SK-N-MC (cell line): ENCODE measurements around the gene ZSWIM1.
"Not testable (repeated sequence)": the region's sequence is repeated elsewhere in the genome, so short reads cannot be mapped to it uniquely, and the experiment has no call there.

Experiments used
- DNase-seq: peaks from one replicate; pipeline ENCODE4 v3.0.0-alpha.2; 2011; ENCODE audit warnings: low read depth, low spot score
- H3K27ac ChIP-seq: fragments of 200-600 bp; sonication (generic); 2 replicates; pipeline ENCODE4 v1.5.1; 2016; ENCODE audit warnings: mixed run types
- H3K36me3 ChIP-seq: fragments of 200-600 bp; sonication (generic); 2 replicates; pipeline ENCODE4 v1.6.1; 2017; ENCODE audit warnings: antibody characterized with exemption, low read length, mixed read lengths; ENCODE audit not compliant: insufficient read depth
- H3K4me3 ChIP-seq: fragments of 200-600 bp; sonication (generic); 2 replicates; pipeline ENCODE4 v1.5.1; 2016
- H3K9ac ChIP-seq: fragments of 200-600 bp; sonication (generic); 2 replicates; pipeline ENCODE4 v1.8.0; 2017; ENCODE audit warnings: mixed run types, mixed read lengths; ENCODE audit not compliant: insufficient read length
- H3K9me3 ChIP-seq: fragments of 200-600 bp; sonication (generic); 2 replicates; pipeline ENCODE4 v1.6.1; 2017; ENCODE audit warnings: low read depth, mild to moderate bottlenecking, antibody characterized with exemption, low read length, moderate library complexity, mixed read lengths
- EZH2 ChIP-seq: fragments of 200-600 bp; sonication (generic); IDR thresholded peaks from one replicate; pipeline ENCODE4 v1.6.1; 2017; ENCODE audit warnings: antibody characterized with exemption
- FOXP2 ChIP-seq: optimal IDR thresholded peaks from 2 replicates; pipeline ENCODE3; 2011; ENCODE audit warnings: mild to moderate bottlenecking, moderate library complexity; ENCODE audit not compliant: insufficient read depth; ENCODE audit errors: extremely low read length, control extremely low read depth
- POLR2AphosphoS5 ChIP-seq: IDR thresholded peaks from 2 replicates; pipeline ENCODE4 v1.6.1; 2012; ENCODE audit warnings: mild to moderate bottlenecking, low read depth, low read length, borderline replicate concordance

Gene ZSWIM1

DNA sequence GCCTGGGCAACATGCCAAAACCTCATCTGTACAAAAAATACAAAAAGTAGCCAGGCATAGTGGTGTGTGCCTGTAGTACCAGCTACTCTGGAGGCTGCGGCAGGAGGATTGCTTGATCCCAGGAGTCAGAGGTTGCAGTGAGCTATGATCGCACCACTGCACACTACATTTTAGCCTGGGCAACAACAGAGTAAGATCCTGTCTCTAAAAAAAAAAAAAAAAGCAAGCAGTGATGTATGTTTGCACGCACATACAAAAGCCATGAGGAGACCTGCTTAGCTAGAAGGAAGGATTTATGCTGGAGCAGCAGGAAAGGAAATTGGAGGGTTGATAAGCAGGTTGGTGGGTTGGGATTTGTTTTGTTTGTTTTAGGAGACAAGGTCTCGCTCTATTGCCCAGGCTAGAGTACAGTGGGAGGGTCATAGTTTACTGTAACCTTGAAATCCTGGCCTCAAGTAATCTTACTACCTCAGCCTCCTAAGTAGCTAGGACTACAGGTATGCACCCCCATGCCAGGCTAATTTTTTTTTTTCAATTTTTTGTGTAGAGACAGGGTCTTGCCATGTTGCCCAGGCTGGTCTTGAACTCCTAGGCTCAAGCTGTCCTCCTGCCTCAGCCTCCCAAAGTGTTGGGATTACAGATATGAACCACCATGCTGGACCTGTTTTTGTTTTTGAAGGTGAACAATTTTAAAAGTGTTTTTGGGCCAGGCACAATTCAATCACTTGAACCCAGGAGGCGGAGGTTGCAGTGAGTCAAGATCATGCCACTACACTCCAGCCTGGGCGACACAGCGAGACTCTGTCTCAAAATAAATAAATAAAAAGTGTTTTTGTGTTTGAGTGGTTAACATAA, 19.6 kb upstream of the ZSWIM1 start:
- Histone ChIP-seq H3K9me3 (no peaks in the 10 kb centered on the region), H3K4me3 (no peak overlapping the region), H3K36me3 (no peaks in the 10 kb centered on the region), H3K27ac (no peak overlapping the region), H3K9ac (no peak overlapping the region)
- no peak for TF ChIP-seq POLR2AphosphoS5
- no peak for TF ChIP-seq FOXP2
- no peak for TF ChIP-seq EZH2
- no peak for DNase-seq

DNA sequence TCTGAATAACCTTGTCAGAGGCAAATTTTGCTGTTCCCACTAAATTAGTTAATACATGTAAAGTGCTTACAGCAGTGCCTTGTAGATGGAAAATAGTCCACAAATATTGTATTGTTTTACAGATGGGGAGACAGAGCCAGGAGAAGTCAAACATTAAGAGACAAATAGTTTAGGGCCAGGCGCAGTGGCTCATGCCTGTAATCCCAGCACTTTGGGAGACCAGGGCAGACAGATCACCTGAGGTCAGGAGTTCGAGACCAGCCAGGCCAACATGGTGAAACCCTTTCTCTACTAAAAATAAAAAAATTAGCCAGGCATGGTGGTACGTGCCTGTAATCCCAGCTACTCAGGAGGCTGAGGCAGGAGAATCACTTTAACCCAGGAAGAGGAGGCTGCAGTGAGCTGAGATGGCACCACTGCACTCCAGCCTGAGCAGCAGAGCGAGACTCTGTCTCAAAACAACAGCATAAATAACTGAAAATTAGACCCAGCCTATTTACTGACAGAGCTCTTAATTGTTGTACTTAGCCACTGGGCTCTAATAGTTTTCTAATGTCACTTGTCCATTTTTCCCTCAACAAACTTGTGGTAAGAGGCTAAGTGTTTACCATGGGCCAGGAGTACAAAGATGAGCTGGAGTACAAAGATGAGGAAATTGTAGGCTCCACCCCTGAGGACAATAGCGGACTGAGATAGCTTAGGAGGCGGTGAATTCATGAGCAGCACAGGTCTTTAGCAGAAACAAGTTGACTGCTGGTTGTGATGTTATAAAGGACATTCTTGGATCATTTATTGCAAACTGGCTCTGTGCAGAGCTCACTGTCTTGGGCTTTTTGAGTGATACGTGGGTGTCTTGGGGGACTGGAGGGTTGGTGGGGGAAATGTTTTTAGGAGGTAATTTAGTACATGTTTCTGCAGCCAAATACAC, 17.2 kb upstream of the ZSWIM1 start:
- Histone ChIP-seq H3K9ac (no peak overlapping the region), H3K27ac (no peak overlapping the region), H3K36me3 (no peaks in the 10 kb centered on the region), H3K4me3 (no peak overlapping the region), H3K9me3 (no peaks in the 10 kb centered on the region)
- no peak for TF ChIP-seq FOXP2
- no peak for TF ChIP-seq POLR2AphosphoS5
- TF ChIP-seq EZH2: no peak
- no peak for DNase-seq

DNA sequence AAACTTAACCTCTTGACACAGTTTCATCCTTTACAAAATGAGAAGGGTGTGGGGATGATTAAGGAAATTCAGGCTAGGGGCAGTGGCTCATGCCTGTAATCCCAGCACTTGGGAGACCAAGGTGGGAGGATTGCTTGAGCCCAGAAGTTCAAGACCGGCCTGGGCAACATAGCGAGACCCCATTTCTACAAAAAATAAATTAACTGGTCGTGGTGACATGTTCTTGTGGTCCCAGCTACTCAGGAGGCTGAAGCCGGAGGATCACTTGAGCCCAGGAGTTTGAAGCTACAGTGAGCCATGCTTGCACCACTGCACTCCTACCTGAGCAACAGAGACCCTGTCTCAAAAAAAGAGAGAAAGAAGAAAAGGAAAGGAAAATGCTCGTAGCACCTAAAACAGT, 14.6 kb upstream of the ZSWIM1 start:
- H3K4me3 ChIP-seq: no peak overlapping the region
- no peaks in the 10 kb centered on the region for H3K9me3 ChIP-seq
- TF ChIP-seq POLR2AphosphoS5 (no peak), FOXP2 (no peak), EZH2 (no peak)
- H3K36me3 ChIP-seq: no peaks in the 10 kb centered on the region
- DNase-seq: no peak
- H3K27ac ChIP-seq: no peak overlapping the region
- no peak overlapping the region for H3K9ac ChIP-seq

DNA sequence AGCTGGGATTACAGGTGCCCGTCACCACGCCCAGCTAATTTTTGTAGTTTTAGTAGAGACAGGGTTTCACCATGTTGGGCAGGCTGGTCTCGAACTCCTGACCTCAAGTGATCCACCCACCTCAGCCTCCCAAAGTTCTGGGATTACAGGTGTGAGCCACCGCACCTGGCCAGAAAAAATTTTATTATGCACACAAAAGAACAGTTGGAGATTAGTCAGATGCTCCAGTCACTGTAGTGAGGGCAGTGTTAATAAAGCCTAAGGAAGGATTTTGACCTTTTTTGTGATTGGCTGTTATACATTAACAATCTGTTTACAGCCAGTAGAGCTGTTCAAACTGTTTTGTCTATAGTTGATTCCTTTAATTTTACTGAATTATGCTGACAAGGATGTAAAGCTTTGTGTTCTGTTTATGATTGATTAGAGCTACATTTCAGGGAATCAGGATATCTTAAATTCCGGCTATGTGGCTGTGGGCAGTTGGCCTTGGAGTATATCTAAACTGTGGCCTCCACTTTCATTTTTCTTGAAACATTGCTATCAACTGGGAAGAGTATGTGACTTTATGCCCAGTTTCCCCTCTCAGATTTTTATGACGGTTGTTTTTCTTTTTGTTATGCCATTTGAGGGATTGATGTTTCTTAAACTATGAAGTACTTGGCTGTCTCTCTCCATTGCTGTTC, 13.8 kb upstream of the ZSWIM1 start:
- no peak overlapping the region for H3K9ac ChIP-seq
- H3K27ac ChIP-seq: no peak overlapping the region
- no peak for DNase-seq

DNA sequence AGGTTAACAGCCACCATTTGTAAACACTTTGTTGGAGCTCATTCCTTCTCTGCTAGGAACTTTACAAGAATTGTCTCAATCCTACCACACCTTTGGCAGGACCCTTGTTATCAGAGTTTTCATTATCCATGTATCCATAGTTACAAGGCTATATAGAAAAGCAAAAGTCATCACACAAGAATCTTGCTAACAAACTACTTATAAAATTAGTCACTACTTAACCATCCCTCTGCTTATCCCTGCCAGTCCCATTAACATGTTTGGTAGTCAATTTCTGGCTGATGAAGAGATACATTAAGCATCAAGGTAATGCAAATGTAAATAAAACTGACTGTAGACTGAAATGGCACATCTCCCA, 13.2 kb upstream of the ZSWIM1 start:
- Histone ChIP-seq H3K27ac (no peak overlapping the region), H3K4me3 (no peak overlapping the region), H3K36me3 (no peaks in the 10 kb centered on the region), H3K9ac (no peak overlapping the region), H3K9me3 (no peaks in the 10 kb centered on the region)
- TF ChIP-seq FOXP2 (no peak), POLR2AphosphoS5 (no peak), EZH2 (no peak)
- no peak for DNase-seq

More for the DNA sequence above, 13.8 kb upstream of the ZSWIM1 start:
- H3K4me3 ChIP-seq: no peak overlapping the region
- H3K9me3 ChIP-seq: no peaks in the 10 kb centered on the region
- TF ChIP-seq FOXP2 (no peak), EZH2 (no peak), POLR2AphosphoS5 (no peak)
- H3K36me3 ChIP-seq: no peaks in the 10 kb centered on the region

DNA sequence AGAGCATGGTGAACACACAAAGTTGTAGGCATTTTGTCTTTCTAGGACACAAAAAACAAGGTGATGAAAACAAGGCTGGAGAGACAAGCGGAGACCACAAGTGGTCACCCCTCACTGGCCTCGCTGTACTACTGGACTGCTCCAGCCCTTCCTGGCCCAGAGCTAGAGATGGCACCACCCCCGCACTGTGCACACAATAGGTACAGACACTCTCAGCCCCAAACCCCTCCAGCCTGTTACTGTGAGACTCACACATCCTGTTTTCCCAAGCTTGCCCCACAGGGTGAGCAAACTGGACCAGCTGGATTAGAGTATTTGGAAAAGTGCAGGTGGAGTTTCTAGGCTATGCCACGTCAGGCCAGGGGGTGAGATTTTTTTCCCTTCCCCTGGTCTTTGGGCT, 8.4 kb upstream of the ZSWIM1 start:
- Histone ChIP-seq H3K4me3 (no peak overlapping the region), H3K9ac (no peak overlapping the region), H3K27ac (no peak overlapping the region), H3K9me3 (no peaks in the 10 kb centered on the region), H3K36me3 (no peaks in the 10 kb centered on the region)
- TF ChIP-seq EZH2 (no peak), FOXP2 (no peak), POLR2AphosphoS5 (no peak)
- no peak for DNase-seq

DNA sequence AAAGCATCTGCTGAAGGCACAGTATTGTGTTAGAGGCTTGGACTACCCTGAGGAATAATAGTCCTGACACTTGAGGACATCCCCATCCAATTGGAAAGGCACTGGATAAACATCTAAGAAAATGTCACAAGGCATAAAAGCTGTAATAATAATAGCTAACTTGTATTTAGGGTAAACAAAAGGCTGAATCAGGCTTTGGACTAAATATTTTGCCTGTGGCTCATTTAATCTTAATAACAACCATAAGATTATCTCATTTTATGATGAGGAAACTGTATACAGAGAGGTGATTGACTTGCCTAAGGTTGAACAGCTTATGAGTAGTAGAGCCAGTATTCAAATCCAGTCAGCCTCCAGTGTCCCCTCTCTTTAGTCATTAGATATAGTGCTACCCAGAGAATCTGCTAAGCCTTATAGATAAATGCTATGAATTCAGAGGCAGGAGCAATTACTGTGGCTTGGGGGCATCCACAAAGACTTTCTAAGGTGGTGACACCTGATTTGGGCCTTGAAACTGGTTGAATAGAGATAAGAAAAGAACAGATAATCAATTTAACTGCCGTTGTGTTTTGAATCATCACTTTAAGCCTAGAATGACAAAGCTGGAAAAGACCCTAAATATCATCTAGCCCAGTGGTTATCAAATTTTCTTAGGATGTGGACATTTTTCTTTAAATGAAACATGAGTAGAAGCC, 7.5 kb upstream of the ZSWIM1 start:
- no peak overlapping the region for H3K4me3 ChIP-seq
- H3K27ac ChIP-seq: no peak overlapping the region
- H3K9ac ChIP-seq: no peak overlapping the region
- no peak for TF ChIP-seq FOXP2
- TF ChIP-seq EZH2: no peak
- no peak for TF ChIP-seq POLR2AphosphoS5
- no peaks in the 10 kb centered on the region for H3K36me3 ChIP-seq
- no peak for DNase-seq
- no peaks in the 10 kb centered on the region for H3K9me3 ChIP-seq

DNA sequence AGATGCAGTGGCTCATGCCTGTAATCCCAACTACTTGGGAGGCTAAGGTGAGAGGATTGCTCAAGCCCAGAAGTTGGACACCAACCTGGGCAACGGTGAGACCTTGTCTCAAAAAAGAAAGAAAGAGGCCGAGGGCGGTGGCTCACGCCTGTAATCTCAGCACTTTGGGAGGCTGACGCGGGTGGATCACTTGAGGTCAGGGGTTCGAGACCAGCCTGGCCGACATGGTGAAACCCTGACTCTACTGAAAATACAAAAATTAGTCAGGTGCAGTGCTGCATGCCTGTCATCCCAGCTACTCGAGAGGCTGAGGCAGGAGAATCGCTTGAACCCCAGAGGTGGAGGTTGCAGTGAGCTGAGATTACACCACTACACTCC, 6.9 kb upstream of the ZSWIM1 start:
- DNase-seq, H3K4me3 ChIP-seq, H3K36me3 ChIP-seq, H3K9me3 ChIP-seq, H3K27ac ChIP-seq, H3K9ac ChIP-seq: not testable (repeated sequence)
